Stimulated activated CD4-positive, alpha-beta T cell treated with anti-CD3 and anti-CD28 coated beads, TNF-alpha, amount 100 ng/mL, for 24 hours (primary cell): ENCODE measurements around the gene PLCB1.

Source experiments
- DNase-seq, 3 experiments: peaks; one replicate each; pipeline ENCODE4 v3.0.0-alpha.2; 2020; ENCODE audit warnings: low read depth in 3 of 3

Gene PLCB1

DNA sequence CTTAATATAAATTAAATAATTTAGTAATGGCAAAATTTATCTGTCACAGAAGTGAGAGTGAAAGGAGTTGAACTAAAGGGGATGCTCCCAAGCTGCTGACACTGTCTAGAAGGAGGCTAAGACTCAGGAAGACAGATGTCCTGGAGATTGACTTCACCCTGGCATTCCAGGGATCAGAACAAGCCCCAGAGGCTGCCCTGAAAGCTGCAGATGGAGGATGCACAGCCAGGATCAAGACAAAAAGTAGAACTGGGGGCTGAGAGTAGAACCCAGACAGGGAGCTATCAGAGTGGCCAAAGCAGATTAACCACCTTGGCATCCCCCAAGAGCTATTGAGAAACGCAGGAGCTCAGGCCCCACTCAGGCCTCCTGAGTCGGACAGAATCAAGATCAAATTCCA lies 747.6 kb downstream of the PLCB1 start:
- no peak for DNase-seq

DNA sequence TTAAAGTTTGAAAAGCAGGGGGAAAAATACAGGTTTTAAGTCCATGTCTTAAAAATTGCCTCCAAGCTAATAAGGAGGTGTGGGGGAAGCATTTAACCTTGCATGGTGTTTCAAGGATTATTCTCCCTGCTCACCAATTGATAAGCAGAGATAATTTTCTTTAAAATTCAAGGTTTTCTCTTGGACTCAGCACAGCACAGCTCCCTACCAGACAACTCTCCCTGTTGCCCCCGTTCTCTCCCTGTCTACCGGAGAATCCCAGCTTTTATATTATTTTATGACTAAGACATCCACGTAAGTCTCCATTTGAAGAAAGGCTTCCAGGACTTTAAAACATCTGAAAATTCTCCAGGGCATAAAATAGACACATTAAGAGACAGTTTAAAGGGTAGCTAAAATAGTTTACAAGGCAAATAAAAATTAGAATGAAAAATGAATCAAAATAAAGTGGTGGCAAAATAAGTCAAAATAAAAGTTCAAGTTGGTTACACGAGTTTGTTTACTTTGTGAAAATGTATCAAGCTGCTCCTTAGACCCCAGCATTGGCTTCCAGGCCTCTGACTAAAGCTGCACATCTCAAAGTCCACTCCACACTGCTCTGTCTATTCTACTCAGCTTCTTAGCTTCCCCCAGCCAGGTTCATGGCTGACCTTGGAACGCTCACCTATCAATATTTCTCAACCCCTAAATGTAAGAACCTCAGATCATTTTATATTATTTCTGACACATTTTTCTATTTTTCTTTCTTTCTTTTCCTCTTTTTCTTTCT lies 748.2 kb downstream of the PLCB1 start:
- no peak for DNase-seq

DNA sequence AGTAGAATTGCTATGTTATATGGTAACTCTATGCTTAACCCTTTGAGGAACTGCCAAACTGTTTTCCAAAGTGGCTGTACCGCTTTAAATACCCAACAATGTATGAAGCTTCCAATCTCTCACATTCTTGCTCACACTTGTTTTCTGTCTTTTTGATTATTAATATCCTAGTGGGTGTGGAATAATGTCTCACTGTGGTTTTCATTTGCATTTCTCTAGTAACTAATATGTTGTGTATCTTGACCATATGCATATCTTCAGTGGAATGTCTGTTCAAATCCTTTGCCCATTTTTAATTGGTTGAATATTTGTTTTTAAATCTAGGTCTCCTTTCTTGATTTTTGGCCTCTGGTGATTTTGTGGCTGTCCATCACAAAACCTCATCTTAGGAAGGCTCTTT lies 759.0 kb downstream of the PLCB1 start:
- no peak for DNase-seq

GRCh38 chr20:8895472-8895871 lies 763.4 kb downstream of the PLCB1 start:
- no peak for DNase-seq

DNA sequence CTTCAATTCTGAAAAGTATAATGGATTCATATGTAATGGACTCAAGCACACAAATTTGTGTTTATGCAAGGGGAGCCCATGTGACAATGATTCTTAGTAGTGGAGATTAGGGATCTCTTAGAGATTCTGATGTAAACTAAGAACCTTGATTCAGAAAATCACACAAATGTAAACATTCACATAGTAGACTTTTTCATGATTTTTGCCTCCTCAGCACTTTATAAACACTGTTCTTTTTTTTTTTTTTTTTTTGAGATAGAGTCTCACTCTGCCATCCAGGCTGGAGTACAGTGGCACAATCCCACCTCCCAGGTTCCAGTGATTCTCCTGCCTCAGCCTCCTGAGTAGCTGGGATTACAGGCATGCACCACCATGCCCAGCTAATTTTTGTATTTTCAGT lies 766.8 kb downstream of the PLCB1 start:
- DNase-seq = no peak

GRCh38 chr20:8901237-8902025 lies 769.4 kb downstream of the PLCB1 start:
- DNase-seq = no peak

GRCh38 chr20:8903655-8904605 lies 771.9 kb downstream of the PLCB1 start:
- DNase-seq = no peak

DNA sequence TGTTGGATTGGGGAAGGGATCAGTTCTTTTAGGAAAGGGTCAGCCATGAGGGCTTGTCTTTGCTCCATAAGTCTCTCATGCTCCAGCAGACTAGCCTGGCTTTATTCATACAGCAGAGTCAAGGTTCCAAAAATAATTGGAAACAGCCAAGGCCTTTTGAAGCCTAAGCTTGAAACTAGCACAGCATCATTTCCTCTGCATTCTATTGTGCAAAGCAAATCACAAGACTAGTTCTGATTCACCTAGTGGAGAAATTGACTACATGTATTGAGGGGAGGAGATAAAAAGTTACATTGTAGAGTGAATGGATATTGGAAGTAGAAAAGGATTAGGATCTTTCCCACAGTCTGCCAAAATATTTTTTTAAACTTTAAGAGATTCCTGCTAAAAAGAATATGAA lies 777.5 kb downstream of the PLCB1 start:
- DNase-seq = no peak

DNA sequence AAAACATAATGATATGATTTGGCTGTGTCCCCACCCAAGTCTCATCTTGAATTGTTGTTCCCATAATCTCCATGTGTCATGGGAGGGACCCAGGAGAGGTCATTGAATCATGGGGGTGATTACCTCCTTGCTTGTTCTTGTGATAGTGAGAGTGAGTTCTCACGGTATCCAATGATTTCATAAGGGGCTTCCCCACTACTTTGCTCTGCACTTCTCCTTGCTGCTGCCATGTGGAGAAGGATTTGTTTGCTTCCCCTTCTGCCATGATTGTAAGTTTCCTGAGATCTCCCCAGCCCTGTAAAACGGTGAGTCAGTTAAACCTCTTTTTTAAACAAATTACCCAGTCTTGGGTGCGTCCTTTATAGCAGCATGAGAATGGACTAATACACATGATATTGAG lies 780.0 kb downstream of the PLCB1 start:
- DNase-seq = no peak

GRCh38 chr20:8912731-8913130 lies 780.7 kb downstream of the PLCB1 start:
- DNase-seq = no peak

DNA sequence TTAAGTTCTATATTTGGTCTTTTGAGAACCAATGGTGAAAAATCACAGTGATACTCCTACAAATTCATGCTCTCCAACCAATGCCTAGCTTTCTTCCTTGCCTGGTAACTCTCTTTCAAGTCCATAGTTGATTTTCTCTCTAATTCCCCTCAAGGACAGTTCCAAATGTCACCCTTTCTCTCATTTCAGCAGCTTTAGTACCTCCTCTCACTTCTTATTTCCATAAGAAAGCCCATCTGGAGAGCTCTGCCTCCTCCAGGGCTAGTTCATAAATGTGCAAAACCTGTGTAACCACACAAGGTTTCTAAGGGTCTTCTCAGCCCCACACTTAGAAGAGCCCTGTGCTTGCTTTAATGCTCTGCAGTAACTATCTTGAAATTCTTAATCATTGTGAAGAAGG lies 781.4 kb downstream of the PLCB1 start:
- no peak for DNase-seq

GRCh38 chr20:8914421-8914820 lies 782.4 kb downstream of the PLCB1 start:
- no peak for DNase-seq

DNA sequence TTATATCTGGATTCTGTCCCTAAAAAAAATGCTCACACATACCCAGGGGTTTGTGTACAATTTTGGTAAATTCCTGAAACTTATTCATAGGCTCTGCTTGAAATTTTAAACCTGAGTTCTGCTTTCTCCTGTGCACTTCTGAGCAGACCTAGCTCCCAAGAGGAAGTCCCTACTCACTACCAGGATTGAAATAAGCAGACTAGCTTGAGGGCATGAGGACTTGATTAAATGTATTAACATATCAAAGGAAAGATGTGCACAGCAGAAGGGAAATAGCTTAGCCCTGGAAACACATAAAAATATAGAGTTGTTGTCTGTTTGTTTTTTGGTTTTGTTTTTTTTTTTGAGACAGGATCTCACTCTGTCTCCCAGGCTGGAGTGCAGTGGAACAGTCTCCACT lies 785.0 kb downstream of the PLCB1 start:
- DNase-seq = no peak

DNA sequence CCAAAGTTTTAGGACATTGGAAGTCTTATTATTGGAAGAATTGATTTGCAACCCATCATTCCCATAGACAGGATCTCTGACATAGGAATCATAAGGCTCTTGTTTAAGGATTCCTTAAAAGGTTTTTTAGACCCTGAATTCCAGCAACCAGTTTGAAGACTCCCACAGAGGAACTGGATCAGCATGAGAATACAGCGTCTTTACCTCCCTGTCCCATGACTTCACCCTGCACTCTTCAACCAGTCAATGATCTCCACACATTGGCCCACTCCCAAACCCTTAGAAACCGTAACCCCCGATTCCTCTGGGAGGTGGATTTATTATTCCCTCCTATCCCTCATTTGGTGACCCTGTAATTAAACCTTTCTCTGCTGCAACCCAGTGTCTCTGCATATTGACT lies 786.1 kb downstream of the PLCB1 start:
- no peak for DNase-seq

DNA sequence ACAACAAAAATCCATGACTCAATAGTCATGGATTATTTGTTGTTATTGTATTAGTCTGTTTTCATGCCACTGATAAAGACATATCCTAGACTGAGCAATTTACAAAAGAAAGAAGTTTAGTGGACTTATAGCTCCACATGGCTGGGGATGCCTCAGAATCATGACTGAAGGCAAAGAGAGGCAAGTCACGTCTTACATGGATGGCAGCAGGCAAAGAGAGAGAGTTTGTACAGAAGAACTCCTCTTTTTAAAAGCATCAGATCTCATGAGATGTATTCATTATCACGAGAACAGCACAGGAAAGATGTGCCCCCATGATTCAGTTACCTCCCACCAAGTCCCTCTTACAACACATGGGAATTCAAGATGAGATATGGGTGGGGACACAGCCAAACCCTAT lies 792.5 kb downstream of the PLCB1 start:
- DNase-seq = no peak

- no peak for DNase-seq
Observed at GRCh38 chr20:8930726-8931125, 798.7 kb downstream of the PLCB1 start.

DNA sequence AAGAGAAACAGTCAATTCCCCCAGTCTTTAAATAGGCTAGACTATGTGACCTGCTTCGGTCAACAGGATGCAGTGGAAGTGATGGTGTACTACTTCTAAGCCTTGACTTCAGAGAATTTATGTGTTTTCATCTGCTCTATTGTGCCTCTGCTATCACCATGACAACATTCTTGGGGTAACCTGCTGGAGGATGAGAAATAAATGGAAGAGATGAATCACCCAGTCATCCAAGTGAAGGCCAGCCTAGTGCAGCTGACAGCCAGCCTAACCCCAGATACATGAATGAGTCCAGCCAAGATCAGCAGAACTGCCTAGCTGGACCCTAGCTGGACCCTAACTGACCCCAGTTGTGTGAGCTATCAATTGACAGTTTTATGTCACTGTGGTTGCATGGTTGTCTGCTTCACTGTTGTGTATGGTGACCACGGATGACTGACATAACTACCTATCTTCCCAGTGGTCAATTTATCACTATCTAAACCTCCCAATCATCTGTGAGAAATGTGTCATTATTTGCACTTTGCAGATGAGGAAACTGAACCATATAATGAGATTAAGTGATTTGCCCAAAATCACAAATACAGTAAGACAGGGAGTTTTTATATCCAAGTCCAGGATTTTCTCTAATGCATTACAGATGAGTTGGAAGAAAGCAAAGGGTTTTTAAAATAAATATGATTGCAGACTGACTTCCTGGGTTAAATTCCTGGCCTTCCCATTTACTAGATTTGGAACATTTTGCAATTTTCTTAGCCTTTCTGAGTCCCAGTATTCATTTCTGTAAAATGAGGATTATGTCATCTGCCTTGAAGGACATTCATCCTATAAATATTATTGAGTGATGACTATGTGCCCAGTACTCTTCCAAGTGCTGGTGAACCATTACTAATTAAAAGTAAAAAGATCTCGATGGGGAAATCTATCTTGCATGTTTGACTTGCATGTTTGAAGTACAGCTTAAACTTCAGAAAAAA lies 800.4 kb downstream of the PLCB1 start:
- DNase-seq = no peak

GRCh38 chr20:8933381-8933807 lies 801.3 kb downstream of the PLCB1 start:
- no peak for DNase-seq

- DNase-seq = no peak
Observed at GRCh38 chr20:8934362-8934761, 802.3 kb downstream of the PLCB1 start.
